GM12865 (cell line): ENCODE results near the gene VPS45.

Source experiments
- DNase-seq: peaks from one replicate; pipeline ENCODE4 v3.0.0; 2010; ENCODE audit warnings: low read depth
- H3K4me3 ChIP-seq: 2 replicates; pipeline ENCODE4 v1.5.1; 2011; ENCODE audit warnings: mild to moderate bottlenecking, low read depth, low read length, control low read depth
- CTCF ChIP-seq: IDR thresholded peaks from 2 replicates; pipeline ENCODE4 v1.5.1; 2011; ENCODE audit warnings: low read length, control low read depth, low read depth, inconsistent platforms; ENCODE audit not compliant: insufficient read depth; ENCODE audit errors: missing control alignments

VPS45 gene

DNA sequence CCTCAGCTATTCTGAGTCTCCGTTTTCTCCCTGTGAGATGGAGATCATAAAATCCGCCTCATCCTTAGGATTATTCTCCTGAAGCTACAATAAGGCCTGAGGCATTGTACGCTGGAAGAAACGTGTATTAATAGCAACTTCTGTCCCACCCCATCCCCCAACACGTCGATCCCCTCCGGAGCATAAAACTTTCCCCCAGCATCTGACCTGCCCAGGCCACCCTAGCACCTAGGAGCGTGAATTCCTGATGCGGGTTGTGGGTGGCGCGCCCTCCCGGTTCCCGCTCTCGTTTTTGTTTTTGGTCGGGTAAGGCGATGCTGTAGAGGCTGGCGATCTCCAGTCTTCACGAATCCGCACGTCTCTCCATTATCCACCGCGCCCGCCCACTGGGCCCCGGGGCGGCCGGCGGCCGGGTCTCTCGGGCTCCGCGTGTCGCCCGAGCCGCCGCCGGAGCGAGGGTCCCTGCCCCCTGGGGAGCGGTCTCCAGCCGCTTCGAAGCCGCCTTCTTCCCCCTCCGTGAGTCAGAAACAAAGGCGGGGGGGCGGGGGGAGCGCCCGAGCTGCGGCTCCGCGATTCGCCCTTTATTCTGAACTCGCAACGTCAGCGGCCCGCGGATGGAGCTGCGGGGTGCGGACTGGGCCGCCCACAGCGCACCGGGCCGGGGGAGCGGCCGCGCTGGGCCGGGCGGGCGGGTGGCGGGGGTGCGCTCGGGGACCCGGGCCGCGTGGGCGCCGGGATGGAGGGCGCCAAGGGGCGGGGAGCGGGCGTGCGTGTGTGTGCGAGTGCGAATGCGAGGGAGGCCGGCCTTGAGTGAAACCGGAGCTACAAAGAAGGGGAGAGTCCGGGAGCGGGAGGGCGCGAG lies 81.9 kb downstream of the VPS45 start, which contains the start of gene PLEKHO1:
TSS of gene PLEKHO1 (plus strand) at position 646 of the 862 bp plus-strand sequence. CDS start 342 bp downstream, outside the sequence.
- peak within 1 kb of the TSS; percentile 66 for H3K4me3 ChIP-seq
- DNase-seq = peak; percentile 83
- no peak for TF ChIP-seq CTCF

DNA sequence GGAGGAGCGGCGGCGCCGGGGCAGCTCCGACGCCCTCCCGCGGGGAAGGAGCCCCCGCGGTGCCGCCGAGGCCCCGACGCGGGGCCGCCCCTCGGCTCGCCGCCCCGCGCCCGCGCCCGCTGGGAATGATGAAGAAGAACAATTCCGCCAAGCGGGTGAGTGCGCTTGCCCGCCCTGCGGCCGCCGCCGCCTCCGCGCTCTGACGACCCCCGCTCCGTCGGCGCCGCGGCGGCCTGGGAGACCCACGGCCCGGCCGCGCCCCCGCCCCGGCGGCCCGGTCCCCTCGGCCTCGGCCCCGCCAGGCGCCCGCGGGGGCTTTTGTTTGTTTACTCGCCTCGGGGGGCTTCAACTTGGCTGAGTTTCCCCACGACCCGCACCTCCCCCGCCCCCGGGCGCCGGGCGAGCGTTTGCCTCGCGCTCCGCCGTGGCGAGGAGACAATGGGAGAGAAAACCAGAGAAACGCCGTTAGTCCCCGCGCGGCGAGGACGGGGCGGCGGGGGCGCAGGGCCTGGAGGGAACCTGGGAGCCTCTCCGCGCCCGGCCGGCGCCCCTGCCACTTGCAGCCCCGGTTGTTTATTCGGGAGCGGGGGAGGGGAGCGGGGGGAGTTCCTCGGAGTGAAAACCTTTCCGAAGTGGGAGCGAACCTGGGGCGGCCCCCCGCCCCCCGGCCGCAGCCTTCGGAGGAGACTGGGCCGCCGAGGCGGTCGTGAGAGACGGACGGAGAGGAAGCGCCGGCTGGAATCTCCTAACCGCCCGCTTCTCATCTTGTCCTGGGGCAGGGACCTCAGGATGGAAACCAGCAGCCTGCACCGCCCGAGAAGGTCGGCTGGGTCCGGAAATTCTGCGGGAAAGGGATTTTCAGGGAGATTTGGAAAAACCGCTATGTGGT lies 82.8 kb downstream of the VPS45 start:
- H3K4me3 ChIP-seq = peak overlapping the region; percentile 66
- DNase-seq = no peak
- no peak for TF ChIP-seq CTCF

GRCh38 chr1:150151291-150152181 lies 84.0 kb downstream of the VPS45 start:
- H3K4me3 ChIP-seq = peak overlapping the region; percentile 66
- DNase-seq = peak; percentile 84
- no peak for TF ChIP-seq CTCF

GRCh38 chr1:150152182-150152536 lies 84.6 kb downstream of the VPS45 start:
- DNase-seq = no peak
- peak overlapping the region; percentile 66 for H3K4me3 ChIP-seq
- TF ChIP-seq CTCF = no peak

- H3K4me3 ChIP-seq = no peak overlapping the region; the same call in 1 of the 2 replicates
- no peak for TF ChIP-seq CTCF
- no peak for DNase-seq
Observed at GRCh38 chr1:150152772-150153456, 85.3 kb downstream of the VPS45 start.

DNA sequence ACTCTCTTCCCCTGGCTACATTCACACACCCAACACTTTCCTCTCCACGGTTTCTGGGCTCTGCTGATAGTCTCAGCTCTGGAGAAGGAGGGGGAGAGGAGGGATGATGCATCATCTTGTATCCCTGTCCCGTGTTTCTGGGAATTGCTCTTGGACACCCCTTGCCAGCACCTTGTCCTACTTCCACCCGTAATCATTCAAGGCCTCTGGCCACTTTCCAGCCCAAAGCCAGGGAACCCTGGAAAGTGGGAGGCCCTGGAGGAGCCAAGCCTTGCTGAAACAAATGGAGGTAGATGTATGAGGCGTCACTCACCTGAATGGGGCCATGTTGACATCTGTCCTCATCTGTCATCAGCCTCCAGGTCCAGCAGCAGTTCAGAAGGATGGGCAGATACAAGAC lies 86.6 kb downstream of the VPS45 start:
- no peak overlapping the region for H3K4me3 ChIP-seq
- TF ChIP-seq CTCF = no peak
- DNase-seq = no peak
